Thyroid gland (tissue), 4 donors: ENCODE measurements around the gene MAP6D1.

Experiments
- CTCF ChIP-seq, 6 experiments: fragments of 200-600 bp in 3 of 6; fragments of 450-650 bp in 3 of 6; sonication (generic) in 3 of 6; IDR thresholded peaks; one replicate each; pipeline ENCODE4 v1.5.1; 2016 to 2019; ENCODE audit warnings: antibody characterized with exemption in 6 of 6, mild to moderate bottlenecking in 2 of 6, inconsistent platforms in 1 of 6, moderate library complexity in 1 of 6
- POLR2A ChIP-seq, 2 donors: fragments of 450-650 bp; IDR thresholded peaks; one replicate each; pipeline ENCODE4 v1.6.1; 2017; ENCODE audit warnings: antibody characterized with exemption in 2 of 2, mild to moderate bottlenecking in 2 of 2, moderate library complexity in 1 of 2

- TF ChIP-seq CTCF (IDR thresholded peaks at IDR 0.05) (no peak), POLR2A (IDR thresholded peaks at IDR 0.05) (no peak)
These were observed 23.8 kb downstream of the MAP6D1 start for GRCh38 chr3:183801601-183802000.
